H1 (cell line): ENCODE results near the gene TSSC4.

Experiments used
- BCL11A ChIP-seq, 2 experiments: IDR thresholded peaks; one replicate each; pipeline ENCODE4 v1.6.1; 2011; ENCODE audit warnings: low read depth in 2 of 2, low read length in 2 of 2, mild to moderate bottlenecking in 2 of 2
- CREB1 ChIP-seq: IDR thresholded peaks from 2 replicates; pipeline ENCODE4 v1.6.1; 2012; ENCODE audit warnings: inconsistent platforms
- CTCF ChIP-seq, 3 experiments: IDR thresholded peaks; 1 replicate in 2 of 3; 2 replicates in 1 of 3; pipeline versions ENCODE4 v1.5.1 to v1.6.1; 2011; ENCODE audit warnings: low read length in 3 of 3, mild to moderate bottlenecking in 3 of 3, inconsistent platforms in 2 of 3, low read depth in 1 of 3, moderate library complexity in 1 of 3; ENCODE audit not compliant: insufficient read depth in 1 of 3; ENCODE audit errors: control extremely low read depth in 1 of 3
- EP300 ChIP-seq, 2 experiments: IDR thresholded peaks; 1 replicate in 1 of 2; 2 replicates in 1 of 2; pipeline ENCODE4 v1.6.1; 2011 to 2012; ENCODE audit warnings: low read depth in 2 of 2, low read length in 2 of 2, mild to moderate bottlenecking in 2 of 2, borderline replicate concordance in 1 of 2, inconsistent platforms in 1 of 2, moderate library complexity in 1 of 2
- EZH2 ChIP-seq: fragments of 200-600 bp; sonication (generic); IDR thresholded peaks from 2 replicates; pipeline ENCODE4 v1.7.1; 2012; ENCODE audit warnings: low read depth, mild to moderate bottlenecking, moderate library complexity, low read length, inconsistent platforms; ENCODE audit not compliant: severe bottlenecking
- GABPA ChIP-seq: IDR thresholded peaks from 2 replicates; pipeline ENCODE4 v1.6.1; 2011; ENCODE audit warnings: mild to moderate bottlenecking, low read length, moderate library complexity, borderline replicate concordance; ENCODE audit not compliant: insufficient read depth
- NRF1 ChIP-seq: IDR thresholded peaks from 2 replicates; pipeline ENCODE4 v1.6.1; 2011; ENCODE audit warnings: mild to moderate bottlenecking, low read depth, low read length, improper control_type of control experiment
- POLR2A ChIP-seq, 2 experiments: IDR thresholded peaks; 1 replicate in 1 of 2; 2 replicates in 1 of 2; pipeline ENCODE4 v1.6.1; 2011; ENCODE audit warnings: low read depth in 2 of 2, low read length in 2 of 2, mild to moderate bottlenecking in 2 of 2; ENCODE audit errors: control extremely low read depth in 1 of 2
- POLR2AphosphoS5 ChIP-seq: IDR thresholded peaks from 2 replicates; pipeline ENCODE4 v1.6.1; 2011; ENCODE audit warnings: low read depth, low read length
- SIRT6 ChIP-seq: IDR thresholded peaks from one replicate; pipeline ENCODE4 v1.7.1; 2012; ENCODE audit warnings: low read length, inconsistent platforms
- ZNF274 ChIP-seq: IDR thresholded peaks from 2 replicates; pipeline ENCODE4 v1.7.0; 2012; ENCODE audit warnings: low read length, borderline replicate concordance; ENCODE audit errors: extremely low read depth

GRCh38 chr11:2447253-2447950 is 46.9 kb downstream of the TSSC4 start:
- TF ChIP-seq CTCF (IDR thresholded peaks at IDR 0.05; ENCODE audit: control extremely low read depth in 1 of 3, insufficient read depth in 1 of 3, low read depth in 1 of 3, low read length in 3 of 3) (no peak), EP300 (IDR thresholded peaks at IDR 0.05; ENCODE audit: borderline replicate concordance in 1 of 2, low read depth in 2 of 2, low read length in 2 of 2) (no peak), NRF1 (no peak), EZH2 (no peak), POLR2AphosphoS5 (no peak), ZNF274 (no peak), CREB1 (no peak), SIRT6 (no peak), POLR2A (IDR thresholded peaks at IDR 0.05; ENCODE audit: control extremely low read depth in 1 of 2, low read depth in 2 of 2, low read length in 2 of 2) (no peak), BCL11A (IDR thresholded peaks at IDR 0.05; ENCODE audit: low read depth in 2 of 2, low read length in 2 of 2) (no peak), GABPA (no peak)
